GM19328 (cell line): ENCODE measurements around the gene TOR1AIP2.
"Not testable (repeated sequence)": the region's sequence is repeated elsewhere in the genome, so short reads cannot be mapped to it uniquely, and the experiment has no call there.

ENCODE experiments used
- ATAC-seq: cut with Tn5 transposase; IDR thresholded peaks from one replicate; pipeline ENCODE4 v1.9.1; 2021; ENCODE audit warnings: mild to moderate bottlenecking, moderate library complexity; ENCODE audit not compliant: unreplicated experiment

Gene TOR1AIP2

DNA sequence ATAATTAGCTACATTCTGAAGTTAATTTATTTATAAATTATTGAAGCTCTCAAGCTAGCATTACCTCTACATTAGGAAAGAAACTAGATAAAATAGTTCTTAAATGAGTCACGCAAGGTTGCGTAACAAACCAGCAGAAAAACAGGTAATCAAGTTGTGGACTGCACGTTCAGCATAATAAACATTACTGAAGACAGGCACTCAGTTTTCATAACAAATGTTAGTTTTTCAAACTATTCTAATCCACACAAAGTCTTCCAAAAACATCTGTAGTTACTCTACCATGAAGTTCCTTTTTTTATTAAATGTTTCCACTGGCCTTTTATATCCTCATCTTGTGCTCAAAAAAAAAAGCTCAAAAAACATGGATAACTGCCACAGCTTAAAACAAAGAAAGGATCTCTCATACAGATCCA, 1.3 kb downstream of the TOR1AIP2 start:
- no peak for ATAC-seq

DNA sequence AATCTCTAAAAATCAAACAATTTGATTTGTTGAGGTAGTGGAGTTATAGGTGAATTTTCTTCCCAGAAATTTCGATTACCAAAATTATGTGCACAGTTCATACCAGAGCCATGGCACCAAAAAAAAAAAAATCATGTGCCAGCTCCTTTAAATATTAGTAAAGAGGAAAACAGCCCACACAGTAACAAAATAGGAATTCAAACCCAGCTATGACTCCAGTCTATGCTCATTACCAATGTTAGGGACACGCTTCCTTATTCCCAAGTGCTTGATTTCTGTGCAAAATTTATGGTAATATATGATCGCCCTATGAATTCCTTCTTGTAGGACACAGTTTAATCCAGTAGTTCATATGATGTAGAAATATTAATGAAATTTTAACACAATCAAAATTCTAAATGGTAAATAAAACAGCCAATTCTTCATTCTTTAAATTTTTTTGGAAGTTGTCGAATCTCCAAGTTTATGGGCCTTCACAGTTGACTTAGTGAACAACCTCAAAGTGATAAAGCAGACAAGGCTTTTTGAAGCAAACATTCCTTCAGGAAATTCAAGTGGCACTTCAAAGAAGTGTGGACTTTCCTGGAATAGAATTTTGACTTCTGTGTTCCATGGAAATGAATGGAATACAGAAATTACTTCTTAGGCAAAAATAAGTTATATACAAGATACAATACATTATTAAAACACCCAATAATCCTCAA, 1.9 kb downstream of the TOR1AIP2 start:
- no peak for ATAC-seq

DNA sequence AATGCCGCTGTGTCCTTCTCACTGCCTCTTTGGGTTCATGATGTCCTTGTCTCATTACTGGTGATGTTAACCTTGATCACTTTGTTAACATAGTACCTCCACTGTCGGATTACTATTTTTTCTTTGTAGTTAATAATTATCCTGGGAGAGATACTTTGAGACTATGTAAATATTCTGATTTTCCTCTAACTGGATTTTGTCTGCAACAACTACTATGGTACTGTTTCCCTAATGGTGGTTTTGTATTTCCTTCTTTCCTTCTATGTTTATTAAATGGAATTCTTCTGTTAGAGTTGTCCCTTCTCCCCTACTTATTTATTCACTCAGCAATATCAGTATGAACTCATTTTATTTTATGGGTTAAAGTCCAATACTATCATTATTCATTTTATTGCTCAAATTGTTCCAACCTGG, 4.2 kb downstream of the TOR1AIP2 start:
- no peak for ATAC-seq

DNA sequence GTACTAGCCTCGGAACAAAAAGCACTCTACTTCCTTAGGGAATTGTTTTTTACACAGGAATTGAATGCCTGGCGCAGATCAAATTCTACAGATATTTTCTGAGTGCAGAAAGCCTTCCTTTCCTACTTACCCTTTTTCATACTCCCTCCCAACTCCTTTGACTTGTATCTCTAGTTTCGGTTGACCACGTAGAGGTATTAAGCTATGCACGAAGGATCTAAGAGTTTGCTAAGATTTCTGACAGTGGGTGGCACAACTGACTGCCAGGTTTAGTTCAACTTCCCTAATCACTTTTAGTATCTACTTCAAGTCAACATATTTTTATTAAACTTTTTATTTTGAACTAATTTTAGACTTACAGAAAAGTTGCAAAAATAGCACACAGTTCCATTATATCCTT, 5.0 kb downstream of the TOR1AIP2 start:
- no peak for ATAC-seq

DNA sequence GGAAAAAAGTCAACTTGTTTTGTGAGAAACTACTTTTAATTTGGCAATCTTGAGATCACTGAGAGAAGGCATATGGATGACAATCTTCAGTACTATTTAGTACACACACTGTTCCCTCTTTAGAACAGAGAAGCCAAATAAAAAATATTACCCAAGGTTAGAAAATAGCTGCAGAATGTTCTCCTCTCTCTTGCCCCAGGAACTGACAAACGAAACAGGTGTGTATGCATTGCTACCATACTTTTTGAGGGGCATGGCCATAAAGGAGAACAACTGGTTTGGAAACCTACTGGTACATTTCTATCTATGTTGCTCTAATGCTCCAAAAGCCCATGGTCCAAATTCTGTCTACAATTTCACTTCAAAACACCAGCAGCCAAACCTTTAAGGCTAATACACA, 5.7 kb downstream of the TOR1AIP2 start:
- ATAC-seq = no peak

DNA sequence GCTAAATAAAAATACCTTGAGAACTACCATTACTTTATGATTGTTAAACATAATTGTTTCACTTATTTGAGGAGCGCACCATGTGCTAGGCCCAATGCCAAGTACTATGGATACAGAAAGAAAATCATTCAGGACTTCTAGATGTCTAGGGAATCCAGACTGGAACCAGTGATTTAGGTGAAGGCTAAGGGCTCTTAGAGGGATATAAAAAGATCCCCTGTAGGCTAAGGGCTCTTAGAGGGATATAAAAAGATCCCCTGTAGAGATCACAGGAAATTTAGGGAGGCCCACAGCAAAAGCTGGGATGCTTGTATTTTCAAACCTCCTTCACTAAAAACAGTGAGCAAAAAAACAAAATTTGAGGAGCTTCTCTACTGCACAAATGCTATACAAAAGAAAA, 6.7 kb downstream of the TOR1AIP2 start:
- no peak for ATAC-seq

DNA sequence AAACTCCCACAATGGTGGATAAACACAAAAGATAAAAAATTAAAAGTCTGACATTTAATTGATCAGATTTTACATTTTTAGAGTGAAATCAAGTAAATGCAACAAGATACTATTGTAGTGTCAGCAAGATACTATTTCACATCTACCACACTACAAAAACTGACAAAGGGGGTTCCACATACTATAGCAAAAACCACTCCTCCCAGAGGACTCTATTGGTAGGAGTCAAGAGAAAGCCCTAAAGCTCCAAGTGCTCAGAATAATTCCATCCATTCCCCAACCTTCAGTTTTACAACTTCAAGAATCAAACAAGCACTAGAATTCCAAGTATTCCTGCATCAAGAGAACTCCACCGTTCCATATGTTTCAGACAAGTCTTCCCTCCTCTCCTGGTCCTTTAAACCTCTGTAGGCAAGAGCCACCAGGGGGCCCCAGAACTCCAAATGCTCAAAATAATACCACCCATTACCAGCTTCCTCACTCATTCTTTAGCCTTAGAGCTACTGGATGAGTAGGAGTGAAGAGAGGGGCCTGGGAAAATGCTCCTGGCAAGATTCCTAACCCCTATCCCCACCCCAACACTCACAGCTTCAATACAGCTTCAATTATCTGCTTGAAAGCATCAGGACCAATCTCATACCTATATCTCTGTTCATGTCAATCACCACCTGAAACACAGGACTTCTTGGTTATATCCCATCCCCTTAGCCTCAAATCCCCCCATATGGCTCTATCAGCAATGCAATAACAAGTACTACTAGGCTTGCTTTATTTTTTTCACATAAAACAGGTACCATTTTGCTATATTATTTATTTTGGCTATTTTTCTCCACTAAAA, 9.9 kb downstream of the TOR1AIP2 start:
- no peak for ATAC-seq

DNA sequence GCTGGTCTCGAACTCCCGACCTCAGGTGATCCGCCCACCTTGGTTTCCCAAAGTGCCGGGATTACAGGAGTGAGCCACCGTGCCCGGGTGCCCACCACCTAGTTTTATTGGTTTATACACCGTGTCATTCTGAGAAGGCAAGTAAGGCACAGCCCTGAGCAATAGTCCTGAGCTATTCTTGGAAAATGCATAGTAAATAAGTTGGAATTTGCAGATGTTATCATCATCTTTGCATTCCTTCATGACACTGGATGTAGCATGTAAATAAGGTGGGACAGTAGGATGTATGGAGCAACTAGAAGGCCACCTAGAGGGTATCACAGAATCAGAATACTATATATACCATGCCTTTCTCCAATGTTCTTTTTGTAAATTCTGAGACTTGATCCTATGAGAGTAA, 11.0 kb downstream of the TOR1AIP2 start:
- ATAC-seq = no peak

DNA sequence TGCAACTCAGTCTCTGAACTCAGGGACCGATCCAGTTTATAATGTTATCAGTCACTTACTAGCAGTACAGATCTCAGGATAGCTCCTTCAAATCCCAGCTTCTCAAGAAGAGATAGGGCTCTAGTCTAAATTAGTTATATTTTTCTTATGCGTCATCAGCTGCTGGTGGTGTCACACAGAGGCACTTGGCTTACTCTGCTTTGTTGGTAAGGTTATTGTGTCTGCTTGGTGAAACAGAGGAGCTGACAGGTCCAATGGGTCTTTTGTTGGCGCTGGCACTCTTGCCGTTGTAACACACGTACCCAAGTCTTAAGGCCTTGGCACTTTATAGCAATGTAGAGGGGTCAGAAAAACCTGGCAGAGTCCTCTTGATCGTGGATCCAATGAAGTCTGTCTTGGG, 12.2 kb downstream of the TOR1AIP2 start:
- no peak for ATAC-seq

DNA sequence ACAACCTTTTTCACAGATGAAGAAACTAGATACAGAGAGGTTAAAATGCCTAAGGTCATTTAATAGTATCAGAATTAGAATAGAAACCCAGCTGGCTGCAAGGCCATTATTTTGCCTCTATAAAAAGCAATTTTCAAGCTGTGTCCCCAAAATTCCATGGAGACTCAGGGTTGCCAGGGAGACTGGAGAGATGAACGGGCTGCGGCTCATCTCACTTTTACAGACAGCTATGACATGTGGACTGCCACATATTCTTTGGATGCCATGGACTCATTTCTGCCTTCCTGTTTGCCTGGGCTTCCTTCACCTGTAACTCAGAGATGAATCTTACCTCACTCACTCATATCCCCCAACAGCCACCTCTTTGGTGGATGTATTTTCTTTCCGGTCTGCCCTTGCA, 17.0 kb downstream of the TOR1AIP2 start:
- ATAC-seq = no peak

DNA sequence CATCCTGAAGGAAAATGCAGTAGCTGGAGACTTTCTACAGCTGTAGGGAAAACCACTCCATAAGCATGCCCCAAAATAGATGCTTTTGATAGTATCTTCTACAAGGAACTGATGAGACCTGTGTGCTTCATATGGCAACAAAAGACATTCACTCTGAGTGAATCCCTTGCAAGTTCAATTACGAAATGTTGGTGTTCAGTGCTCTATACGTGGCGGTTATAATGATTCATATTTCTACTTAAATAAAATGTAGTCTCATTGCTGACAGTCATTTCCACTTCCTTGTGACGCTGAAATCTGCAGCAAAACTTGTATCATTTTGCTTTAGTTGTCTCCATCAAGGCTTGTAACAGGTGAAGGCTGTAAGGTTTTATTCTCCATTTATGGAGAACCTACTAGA, 20.6 kb downstream of the TOR1AIP2 start:
- no peak for ATAC-seq

DNA sequence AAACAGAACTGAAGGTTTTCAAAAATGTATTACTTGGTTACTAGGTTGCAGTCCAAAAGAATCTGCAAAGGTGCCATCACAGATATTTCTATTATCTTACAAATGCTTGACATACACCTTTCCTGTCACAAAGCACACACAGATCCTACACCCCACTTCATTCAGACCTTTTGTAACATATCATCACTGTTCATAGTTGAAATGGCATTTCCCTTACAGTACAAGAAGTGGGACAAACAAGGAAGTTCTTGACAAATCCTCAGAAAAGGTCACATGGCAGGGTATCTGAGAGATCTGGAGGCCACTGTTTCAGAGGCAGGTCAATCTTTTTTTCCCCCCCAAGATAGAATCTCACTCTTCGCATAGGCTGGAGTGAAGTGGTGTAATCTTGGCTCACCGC, 21.3 kb downstream of the TOR1AIP2 start:
- ATAC-seq = no peak

DNA sequence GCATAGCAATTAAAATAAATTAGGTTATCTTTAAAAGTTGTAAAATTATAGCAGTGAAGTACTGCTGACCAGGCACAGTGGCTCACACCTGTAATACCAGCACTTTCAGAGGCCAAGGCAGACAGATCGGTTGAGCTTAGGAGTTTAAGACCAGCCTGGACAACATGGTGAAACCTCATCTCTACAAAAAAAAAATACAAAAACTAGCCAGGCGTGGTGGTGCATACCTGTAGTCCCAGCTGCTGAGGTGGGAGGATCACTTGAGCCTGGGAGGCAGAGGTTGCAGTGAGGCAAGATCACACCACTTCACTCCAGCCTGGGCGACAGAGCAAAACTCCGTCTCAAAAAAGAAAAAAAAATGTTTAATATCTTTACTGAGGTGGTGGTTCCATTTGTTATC, 21.8 kb downstream of the TOR1AIP2 start:
- ATAC-seq = not testable (repeated sequence)

DNA sequence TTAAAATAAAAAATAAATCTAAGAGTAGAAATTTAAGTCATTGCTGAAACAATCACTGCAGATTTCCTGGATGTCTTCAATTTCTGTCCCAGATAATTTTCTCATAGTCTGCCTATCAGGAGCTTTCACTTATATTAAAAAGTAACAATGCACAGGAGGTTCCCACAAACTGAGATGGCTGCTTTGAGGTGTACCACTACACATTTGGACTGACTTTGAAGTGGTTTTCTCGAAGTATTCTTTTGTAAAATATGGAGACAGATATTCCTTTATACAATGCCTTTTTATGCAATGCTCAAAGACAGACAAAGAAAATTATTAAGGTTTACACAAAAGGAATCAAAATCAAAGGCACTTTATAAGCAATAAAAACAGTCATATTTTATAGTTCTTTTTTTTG, 24.5 kb downstream of the TOR1AIP2 start:
- ATAC-seq = no peak

DNA sequence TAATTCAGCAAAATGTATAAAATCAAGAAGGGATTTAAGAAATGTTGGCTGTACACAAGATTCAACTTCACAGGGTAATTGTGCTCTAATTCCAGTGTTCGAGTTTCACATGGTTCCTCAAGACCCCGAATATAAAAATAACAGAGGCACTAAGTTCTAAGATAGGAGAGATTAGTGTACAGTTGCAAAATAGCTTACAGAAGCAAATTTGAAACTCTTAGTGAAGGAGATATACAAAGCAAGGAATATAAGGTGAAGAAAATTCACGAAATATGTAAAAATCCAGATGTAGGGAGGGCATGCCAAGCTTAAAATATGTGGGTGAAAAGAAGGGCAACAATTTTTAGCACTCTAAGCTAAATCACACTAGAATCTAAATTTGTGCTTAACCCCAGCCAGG, 29.4 kb downstream of the TOR1AIP2 start:
- ATAC-seq = no peak

DNA sequence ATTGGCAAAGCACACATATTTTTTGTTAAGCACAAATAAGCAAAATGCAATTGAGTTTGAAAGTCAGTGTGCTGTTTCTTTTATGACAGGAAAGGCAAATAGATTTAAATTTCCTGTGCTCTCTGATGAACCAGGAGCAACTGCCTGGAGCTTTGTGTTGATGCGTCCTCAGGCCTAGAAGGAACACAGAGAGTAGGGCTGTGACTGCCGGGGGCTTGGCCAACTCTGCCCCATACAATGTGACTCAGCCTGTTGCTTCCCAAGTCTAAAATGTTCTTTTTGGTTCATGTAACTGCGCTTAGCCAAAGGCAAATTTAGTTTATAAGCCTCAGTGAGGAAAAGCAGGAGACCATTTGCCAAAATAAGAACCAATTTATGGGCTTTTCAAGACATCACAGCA, 37.5 kb downstream of the TOR1AIP2 start:
- no peak for ATAC-seq

DNA sequence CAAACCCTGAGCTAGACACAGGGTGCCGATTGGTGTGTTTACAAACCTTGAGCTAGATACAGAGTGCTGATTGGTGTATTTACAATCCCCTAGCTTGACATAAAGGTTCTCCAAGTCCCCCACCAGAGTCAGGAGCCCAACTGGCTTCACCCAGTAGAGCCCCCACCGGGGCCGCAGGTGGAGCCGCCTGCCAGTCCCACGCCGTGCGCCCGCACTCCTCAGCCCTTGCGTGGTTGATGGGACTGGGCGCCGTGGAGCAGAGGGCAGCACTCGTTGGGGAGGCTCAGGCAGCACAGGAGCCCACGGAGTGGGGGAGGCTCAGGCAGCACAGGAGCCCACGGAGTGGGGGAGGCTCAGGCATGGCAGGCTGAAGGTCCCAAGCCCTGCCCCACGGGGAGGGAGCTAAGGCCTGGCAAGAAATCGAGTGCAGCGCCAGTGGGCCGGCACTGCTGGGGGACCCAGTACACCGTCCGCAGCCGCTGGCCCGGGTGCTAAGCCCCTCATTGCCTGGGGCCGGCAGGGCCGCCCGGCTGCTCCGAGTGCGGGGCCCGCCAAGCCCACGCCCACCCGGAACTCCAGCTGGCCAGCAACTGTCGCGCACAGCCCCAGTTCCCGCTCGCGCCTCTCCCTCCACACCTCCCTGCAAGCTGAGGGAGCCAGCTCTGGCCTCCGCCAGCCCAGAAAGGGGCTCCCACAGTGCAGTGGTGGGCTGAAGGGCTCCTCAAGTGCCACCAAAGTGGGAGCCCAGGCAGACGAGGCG, 40.7 kb downstream of the TOR1AIP2 start:
- not testable (repeated sequence) for ATAC-seq

DNA sequence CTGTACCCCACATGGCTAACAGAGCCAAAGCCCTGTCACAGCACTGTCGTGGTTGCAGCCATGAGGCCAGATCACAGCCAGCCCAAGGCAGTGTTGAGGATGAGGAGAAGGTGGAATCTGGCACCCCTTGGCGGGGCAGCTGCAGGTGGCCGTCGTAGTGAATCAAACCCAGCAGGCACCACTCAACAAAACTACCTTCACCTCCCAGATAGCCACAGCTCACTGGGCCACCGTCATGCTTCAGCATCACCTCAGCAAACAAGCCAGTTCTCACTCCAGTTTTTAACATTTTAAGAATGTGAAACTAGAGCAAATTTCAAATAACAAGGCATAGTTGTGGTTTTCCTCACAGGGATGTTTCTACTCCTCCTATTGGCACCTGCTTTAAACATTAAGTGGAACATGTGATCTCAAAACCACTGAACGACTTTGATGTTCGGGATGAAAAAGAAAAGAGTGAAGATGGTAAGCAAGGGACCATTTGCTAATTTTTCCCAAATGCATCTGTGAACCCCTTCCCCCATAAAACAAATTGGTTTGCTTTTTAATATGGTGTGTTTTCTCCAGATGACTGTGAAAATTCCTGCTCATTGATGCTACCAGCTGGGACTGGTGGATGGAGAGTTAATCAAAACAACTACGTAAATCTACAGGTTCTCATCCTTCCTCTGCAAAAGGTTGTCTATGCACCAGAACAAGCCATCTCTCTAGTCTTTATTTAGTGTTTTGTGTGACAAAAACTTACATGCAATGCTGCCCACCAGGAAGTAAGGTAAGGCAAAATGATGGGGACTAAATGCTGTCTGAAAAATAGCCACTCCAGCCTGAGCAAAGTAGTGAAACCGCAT, 45.5 kb downstream of the TOR1AIP2 start:
- no peak for ATAC-seq

DNA sequence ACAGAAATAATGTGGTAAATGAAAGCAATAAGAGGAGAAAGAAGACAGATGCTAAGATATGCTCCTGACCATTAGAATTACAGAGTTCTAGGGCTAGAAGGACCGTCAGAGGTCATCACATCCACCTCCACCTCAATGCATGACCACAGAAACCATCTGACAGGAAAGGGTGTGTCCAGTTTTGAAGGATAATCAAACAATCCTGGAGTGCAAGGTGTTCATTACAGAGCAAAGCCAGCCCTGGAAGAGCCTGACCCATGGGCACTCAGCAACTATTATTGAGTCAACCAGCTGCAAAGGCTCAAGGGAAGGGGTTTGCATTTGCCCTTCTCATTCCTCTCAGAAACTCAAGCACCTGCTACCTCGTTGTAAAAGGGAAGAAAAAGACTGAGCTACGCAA, 46.4 kb downstream of the TOR1AIP2 start:
- no peak for ATAC-seq

DNA sequence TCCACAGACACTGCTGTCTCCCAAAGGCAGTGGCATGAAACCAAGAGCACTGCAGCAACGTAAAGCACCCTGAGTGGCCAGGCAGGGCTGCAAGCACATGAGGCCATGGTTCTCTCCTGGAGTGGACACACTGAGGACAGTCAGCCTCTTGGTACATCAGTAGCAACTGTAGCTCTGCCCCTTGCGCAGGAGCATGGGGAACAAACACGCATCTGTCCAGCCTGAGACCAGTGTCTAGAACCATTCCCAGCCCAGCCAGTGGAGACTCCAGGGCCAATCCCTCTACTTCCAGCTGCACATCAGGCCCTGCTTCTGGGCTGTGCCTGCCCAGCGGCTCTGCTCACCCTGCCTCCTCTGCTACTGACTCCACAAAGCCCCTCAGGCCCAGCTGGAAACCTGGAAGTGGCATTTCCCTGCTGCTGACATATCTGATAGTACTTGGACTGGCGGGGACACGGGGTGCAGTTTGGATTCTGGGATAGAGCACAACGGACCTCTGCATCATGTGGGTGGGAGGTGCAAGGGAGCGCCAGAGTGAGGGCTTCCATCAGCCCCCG, 49.0 kb downstream of the TOR1AIP2 start:
- no peak for ATAC-seq
